Ureter (tissue), 1 donor: Measurements from ENCODE around the gene ARMC5. TPM values are rescaled to one million over a fixed set of nuclear protein-coding genes. Genes with fewer than 3 reads are reported as not detected.
"Not testable (repeated sequence)": the region's sequence is repeated elsewhere in the genome, so short reads cannot be mapped to it uniquely, and the experiment has no call there.

ENCODE experiments used
- DNase-seq: peaks from one replicate; pipeline ENCODE4 v3.0.0-alpha.2; 2020; ENCODE audit warnings: low spot score
- total RNA-seq: library from RNA; stranded (reverse); gene quantifications from one replicate; pipeline ENCODE4 v1.2.4, GENCODE V29; 2023
- donor health status: DM: yes; HTN: yes; CAD: no.

Gene ARMC5
- total RNA-seq, 1 donor from 2014 or later, result 9.7 TPM

- DNase-seq, result no peak
Observed at GRCh38 chr16:31430380-31431052, 28.8 kb upstream of the ARMC5 start.

GRCh38 chr16:31435341-31436220 lies 23.7 kb upstream of the ARMC5 start:
- no peak for DNase-seq

- no peak for DNase-seq
Observed at GRCh38 chr16:31436221-31437045, 22.9 kb upstream of the ARMC5 start.

GRCh38 chr16:31438414-31438813 lies 20.9 kb upstream of the ARMC5 start:
- no peak for DNase-seq

GRCh38 chr16:31439023-31439422 lies 20.3 kb upstream of the ARMC5 start:
- not testable (repeated sequence) for DNase-seq

- no peak for DNase-seq
Observed at GRCh38 chr16:31439519-31439918, 19.8 kb upstream of the ARMC5 start.

GRCh38 chr16:31440516-31441184 lies 18.7 kb upstream of the ARMC5 start:
- no peak for DNase-seq

GRCh38 chr16:31441956-31442355 lies 17.3 kb upstream of the ARMC5 start:
- DNase-seq, result no peak

GRCh38 chr16:31445931-31446330 lies 13.4 kb upstream of the ARMC5 start:
- not testable (repeated sequence) for DNase-seq

GRCh38 chr16:31451201-31451600 lies 8.1 kb upstream of the ARMC5 start:
- no peak for DNase-seq

- peak; percentile 82 for DNase-seq
Observed at GRCh38 chr16:31451681-31452351, 7.5 kb upstream of the ARMC5 start.

- DNase-seq, result no peak
Observed at GRCh38 chr16:31452631-31453106, 6.6 kb upstream of the ARMC5 start.

- no peak for DNase-seq
Observed at GRCh38 chr16:31453255-31454204, 5.8 kb upstream of the ARMC5 start.

GRCh38 chr16:31455601-31456314 lies 3.5 kb upstream of the ARMC5 start:
- DNase-seq, result no peak

GRCh38 chr16:31456988-31457360 lies 2.3 kb upstream of the ARMC5 start:
- DNase-seq, result no peak

- DNase-seq, result no peak
Observed at GRCh38 chr16:31458073-31458843, 1.0 kb upstream of the ARMC5 start.

- DNase-seq, result peak; percentile 100
Observed at GRCh38 chr16:31459687-31460581, 633 bp downstream of the ARMC5 start.
